K562 (cell line): ENCODE measurements around the gene PRR14L. TPM values are rescaled to one million over a fixed set of nuclear protein-coding genes. Genes with fewer than 3 reads are reported as not detected.

Experiments used
- FOXA3 ChIP-seq, 2 experiments: fragments of 450-650 bp in 1 of 2; sonication (generic) in 1 of 2; formaldehyde crosslinking; IDR thresholded peaks in 1 of 2; conservative IDR thresholded peaks in 1 of 2; 2 replicates each; pipeline versions ENCODE4 v1.4.0 to v1.8.0; 2020 to 2022; ENCODE audit warnings: mild to moderate bottlenecking in 2 of 2, missing genetic modification reagents in 1 of 2
- RAD21 ChIP-seq, 2 experiments: fragments of 250-450 bp in 1 of 2; fragments of 450-650 bp in 1 of 2; sonication (Bioruptor Pico) in 1 of 2; formaldehyde crosslinking in 1 of 2; IDR thresholded peaks in 1 of 2; conservative IDR thresholded peaks in 1 of 2; 2 replicates each; pipeline versions ENCODE4 v1.4.0 to v1.8.0; 2020 to 2022; ENCODE audit warnings: mild to moderate bottlenecking in 2 of 2, moderate library complexity in 1 of 2
- SMARCE1 ChIP-seq: fragments of 450-650 bp; IDR thresholded peaks from 2 replicates; pipeline ENCODE4 v1.7.1; 2016; ENCODE audit warnings: mild to moderate bottlenecking
- YBX1 ChIP-seq: fragments of 450-650 bp; IDR thresholded peaks from 2 replicates; pipeline ENCODE4 v1.7.1; 2016; ENCODE audit warnings: mild to moderate bottlenecking
- ZNF224 ChIP-seq: sonication (generic); formaldehyde crosslinking; IDR thresholded peaks from 2 replicates; pipeline ENCODE4 v1.8.0; 2022; ENCODE audit warnings: mild to moderate bottlenecking, missing genetic modification reagents
- polyA plus RNA-seq, 8 experiments: library from polyadenylated mRNA; depleted of rRNA in 4 of 8; stranded (reverse) in 5 of 8; unstranded in 3 of 8; fragments of >200 nt; fragmentation: Nextera tagmentation in 2 of 8; fragmentation: Illumina TruSeq in 1 of 8; extraction: Ambion mirVana in 2 of 8; extraction: Trizol in 1 of 8; gene quantifications; 2 replicates each; pipeline versions ENCODE4 v1.2.1 to v1.2.3, GENCODE V29; 2011 to 2014; ENCODE audit warnings: inconsistent platforms in 1 of 8, missing spikeins in 1 of 8
- total RNA-seq, 7 experiments: library from RNA; depleted of rRNA in 6 of 7; stranded (reverse); fragments of >200 nt in 6 of 7; fragmentation: Illumina TruSeq in 2 of 7; extraction: Trizol in 2 of 7; gene quantifications; 2 replicates each; pipeline versions ENCODE4 v1.2.1 to v1.2.3, GENCODE V29; 2011 to 2021; ENCODE audit warnings: low replicate concordance in 1 of 7
- TF ChIP-seq, protein P1 (sequence below): sonication (generic); formaldehyde crosslinking; IDR thresholded peaks from 2 replicates; pipeline ENCODE4 v1.8.1; 2022; ENCODE audit warnings: missing genetic modification reagents
- TF ChIP-seq, protein P2 (sequence below), 3 experiments: fragments of 200-800 bp in 1 of 3; fragments of 250-450 bp in 1 of 3; fragments of 450-650 bp in 1 of 3; sonication (Bioruptor Pico) in 1 of 3; sonication (Bioruptor generic) in 1 of 3; formaldehyde crosslinking in 1 of 3; IDR thresholded peaks; 2 replicates each; pipeline versions ENCODE4 v1.6.1 to v1.8.0; 2016 to 2022; ENCODE audit warnings: mild to moderate bottlenecking in 2 of 3, missing genetic modification characterization in 2 of 3, missing compliant biosample characterization in 1 of 3, moderate library complexity in 1 of 3
- TF ChIP-seq, protein P3 (sequence below): fragments of 250-450 bp; sonication (Bioruptor Pico); IDR thresholded peaks from 2 replicates; pipeline ENCODE4 v1.5.0; 2021; ENCODE audit warnings: mild to moderate bottlenecking, moderate library complexity
- TF ChIP-seq, protein P4 (sequence below), 2 experiments: fragments of 250-450 bp in 1 of 2; fragments of 450-650 bp in 1 of 2; sonication (Bioruptor Pico) in 1 of 2; IDR thresholded peaks; 2 replicates each; pipeline versions ENCODE4 v1.6.1 to v1.8.0; 2016 to 2021; ENCODE audit warnings: mild to moderate bottlenecking in 2 of 2, moderate library complexity in 2 of 2, missing compliant biosample characterization in 1 of 2, missing genetic modification characterization in 1 of 2
- TF ChIP-seq, protein P5 (sequence below): sonication (generic); formaldehyde crosslinking; IDR thresholded peaks from 2 replicates; pipeline ENCODE4 v1.8.1; 2023; ENCODE audit warnings: mild to moderate bottlenecking, missing genetic modification reagents

Gene PRR14L
- total and polyA plus RNA-seq, 9 of the 15 experiments (the other 6 are each of a cell fraction or from before 2014, with no cell fraction given), result 2.8 to 36.3 (median 12.3) TPM

DNA sequence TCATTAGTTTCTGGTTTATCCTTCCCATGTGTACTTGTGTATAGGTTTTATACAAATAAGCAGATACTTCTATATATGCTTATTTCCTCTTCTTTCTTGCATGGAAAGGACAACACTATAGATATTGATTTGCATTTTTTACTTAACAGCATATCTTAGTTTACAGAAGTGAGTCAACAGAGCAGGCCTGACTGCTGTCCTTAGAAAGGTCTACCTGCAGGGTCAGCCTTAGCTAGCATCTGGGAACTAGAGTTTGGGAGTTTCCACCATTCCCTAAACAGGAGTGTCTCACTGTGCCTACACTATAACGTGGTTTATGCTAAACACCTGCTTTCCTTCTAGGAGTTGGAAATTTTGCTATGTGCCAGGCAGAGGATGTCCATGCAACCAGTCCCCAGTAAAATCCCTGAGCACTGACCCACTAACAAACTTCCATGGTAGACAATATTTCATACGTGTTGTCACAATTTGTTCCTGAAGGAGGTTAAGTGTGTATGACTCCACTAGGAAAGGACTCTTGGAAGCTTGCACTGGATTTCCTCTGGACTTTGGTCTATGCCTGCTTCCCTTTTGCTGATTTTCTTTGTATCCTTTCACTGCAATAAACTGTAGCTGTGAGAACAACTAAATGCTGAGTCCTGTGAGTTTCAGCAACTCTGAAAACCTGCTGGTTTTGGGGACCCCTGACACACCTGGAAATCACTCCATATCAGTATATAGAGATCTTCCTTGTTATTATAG, 17.7 kb downstream of the PRR14L start (continued):
- TF ChIP-seq, protein P1, sequence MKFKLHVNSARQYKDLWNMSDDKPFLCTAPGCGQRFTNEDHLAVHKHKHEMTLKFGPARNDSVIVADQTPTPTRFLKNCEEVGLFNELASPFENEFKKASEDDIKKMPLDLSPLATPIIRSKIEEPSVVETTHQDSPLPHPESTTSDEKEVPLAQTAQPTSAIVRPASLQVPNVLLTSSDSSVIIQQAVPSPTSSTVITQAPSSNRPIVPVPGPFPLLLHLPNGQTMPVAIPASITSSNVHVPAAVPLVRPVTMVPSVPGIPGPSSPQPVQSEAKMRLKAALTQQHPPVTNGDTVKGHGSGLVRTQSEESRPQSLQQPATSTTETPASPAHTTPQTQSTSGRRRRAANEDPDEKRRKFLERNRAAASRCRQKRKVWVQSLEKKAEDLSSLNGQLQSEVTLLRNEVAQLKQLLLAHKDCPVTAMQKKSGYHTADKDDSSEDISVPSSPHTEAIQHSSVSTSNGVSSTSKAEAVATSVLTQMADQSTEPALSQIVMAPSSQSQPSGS (CRISPR knock-in tag), result no peak
- TF ChIP-seq ZNF224 (CRISPR knock-in tag) (no peak), SMARCE1 (no peak), FOXA3 (CRISPR knock-in tag; conservative IDR thresholded peaks at IDR 0.05 in 1 of 2, IDR thresholded peaks at IDR 0.05 in 1 of 2) (no peak), RAD21 (CRISPR knock-in tag; conservative IDR thresholded peaks at IDR 0.05 in 1 of 2, IDR thresholded peaks at IDR 0.05 in 1 of 2) (no peak), YBX1 (no peak)
- TF ChIP-seq, protein P2, sequence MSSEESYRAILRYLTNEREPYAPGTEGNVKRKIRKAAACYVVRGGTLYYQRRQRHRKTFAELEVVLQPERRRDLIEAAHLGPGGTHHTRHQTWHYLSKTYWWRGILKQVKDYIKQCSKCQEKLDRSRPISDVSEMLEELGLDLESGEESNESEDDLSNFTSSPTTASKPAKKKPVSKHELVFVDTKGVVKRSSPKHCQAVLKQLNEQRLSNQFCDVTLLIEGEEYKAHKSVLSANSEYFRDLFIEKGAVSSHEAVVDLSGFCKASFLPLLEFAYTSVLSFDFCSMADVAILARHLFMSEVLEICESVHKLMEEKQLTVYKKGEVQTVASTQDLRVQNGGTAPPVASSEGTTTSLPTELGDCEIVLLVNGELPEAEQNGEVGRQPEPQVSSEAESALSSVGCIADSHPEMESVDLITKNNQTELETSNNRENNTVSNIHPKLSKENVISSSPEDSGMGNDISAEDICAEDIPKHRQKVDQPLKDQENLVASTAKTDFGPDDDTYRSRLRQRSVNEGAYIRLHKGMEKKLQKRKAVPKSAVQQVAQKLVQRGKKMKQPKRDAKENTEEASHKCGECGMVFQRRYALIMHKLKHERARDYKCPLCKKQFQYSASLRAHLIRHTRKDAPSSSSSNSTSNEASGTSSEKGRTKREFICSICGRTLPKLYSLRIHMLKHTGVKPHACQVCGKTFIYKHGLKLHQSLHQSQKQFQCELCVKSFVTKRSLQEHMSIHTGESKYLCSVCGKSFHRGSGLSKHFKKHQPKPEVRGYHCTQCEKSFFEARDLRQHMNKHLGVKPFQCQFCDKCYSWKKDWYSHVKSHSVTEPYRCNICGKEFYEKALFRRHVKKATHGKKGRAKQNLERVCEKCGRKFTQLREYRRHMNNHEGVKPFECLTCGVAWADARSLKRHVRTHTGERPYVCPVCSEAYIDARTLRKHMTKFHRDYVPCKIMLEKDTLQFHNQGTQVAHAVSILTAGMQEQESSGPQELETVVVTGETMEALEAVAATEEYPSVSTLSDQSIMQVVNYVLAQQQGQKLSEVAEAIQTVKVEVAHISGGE (CRISPR knock-in tag; IDR thresholded peaks at IDR 0.05), result no peak
- TF ChIP-seq, protein P3, sequence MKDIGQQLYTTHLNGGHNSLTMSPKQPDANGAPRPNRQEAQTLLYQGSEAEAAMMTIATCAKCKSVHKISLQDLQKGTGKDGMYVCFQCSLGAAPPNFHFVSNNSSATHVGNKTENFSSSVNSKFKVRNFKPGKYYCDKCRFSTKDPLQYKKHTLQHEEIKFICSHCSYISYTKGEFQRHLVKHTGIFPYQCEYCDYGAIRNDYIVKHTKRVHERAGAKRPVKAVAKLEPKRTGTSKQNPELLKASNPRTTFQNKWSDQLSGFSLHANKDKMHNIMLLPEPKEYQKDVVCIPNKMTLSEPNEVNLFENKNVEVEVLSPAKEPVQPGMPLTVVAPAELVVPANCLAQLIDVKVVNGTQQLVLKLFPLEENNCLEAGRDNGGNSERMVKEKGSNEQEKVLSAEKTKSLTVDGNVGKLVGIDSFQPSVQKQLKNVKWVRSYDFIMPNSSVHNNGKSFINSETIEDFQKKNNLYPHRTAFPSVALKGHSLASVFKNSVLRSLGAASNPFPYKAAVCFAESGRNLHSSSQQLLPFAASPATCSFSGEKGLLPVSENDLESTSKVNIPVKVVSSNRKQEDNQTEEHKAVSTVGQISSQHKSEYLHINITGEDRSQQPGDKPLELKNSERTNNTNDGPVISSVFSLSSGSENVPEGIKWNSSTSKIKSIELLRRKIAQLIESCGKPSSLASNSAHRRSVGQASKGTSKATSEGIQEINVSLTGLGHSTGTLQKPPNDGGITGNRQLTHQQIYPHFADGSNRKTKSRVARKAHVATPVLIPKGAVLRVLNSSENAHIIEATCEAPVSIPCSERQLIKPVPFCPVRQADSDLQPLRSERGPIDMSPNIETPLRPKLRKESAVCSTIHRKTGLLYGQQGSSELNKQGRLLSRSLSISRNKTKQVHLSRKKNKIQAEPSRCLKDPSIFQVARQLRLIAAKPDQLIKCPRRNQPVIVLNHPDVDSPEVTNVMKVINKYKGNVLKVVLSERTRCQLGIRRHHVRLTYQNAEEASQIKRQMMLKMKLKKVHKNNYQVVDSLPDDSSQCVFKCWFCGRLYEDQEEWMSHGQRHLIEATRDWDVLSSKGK (CRISPR knock-in tag), result no peak
- TF ChIP-seq, protein P4, sequence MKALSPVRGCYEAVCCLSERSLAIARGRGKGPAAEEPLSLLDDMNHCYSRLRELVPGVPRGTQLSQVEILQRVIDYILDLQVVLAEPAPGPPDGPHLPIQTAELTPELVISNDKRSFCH (CRISPR knock-in tag; IDR thresholded peaks at IDR 0.05), result no peak
- TF ChIP-seq, protein P4 (tag; IDR thresholded peaks at IDR 0.05), result no peak
- TF ChIP-seq, protein P5, sequence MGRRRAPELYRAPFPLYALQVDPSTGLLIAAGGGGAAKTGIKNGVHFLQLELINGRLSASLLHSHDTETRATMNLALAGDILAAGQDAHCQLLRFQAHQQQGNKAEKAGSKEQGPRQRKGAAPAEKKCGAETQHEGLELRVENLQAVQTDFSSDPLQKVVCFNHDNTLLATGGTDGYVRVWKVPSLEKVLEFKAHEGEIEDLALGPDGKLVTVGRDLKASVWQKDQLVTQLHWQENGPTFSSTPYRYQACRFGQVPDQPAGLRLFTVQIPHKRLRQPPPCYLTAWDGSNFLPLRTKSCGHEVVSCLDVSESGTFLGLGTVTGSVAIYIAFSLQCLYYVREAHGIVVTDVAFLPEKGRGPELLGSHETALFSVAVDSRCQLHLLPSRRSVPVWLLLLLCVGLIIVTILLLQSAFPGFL (CRISPR knock-in tag), result no peak
